ENCODE measurements around the gene INPP4B.

Gene INPP4B

DNA sequence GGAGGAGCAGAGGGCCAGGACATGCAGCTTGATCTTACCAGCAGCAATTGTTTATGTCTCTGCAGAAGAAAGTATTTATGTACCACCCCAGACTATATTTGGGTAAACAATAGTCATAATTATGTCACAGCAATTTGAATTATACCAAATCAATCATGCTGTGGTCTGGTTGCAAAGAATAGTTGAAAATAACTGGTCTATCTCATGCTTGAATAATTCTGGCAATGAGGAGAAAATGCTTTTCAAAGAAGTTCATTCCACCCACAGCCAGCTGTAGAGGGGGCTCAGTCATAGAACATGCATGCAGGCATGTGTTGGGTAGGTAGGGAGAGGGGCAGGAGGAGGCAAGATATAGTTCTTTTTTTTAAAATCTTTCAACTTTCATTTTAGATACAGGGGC, 810.5 kb downstream of the INPP4B start:
- no peak overlapping the region for H2BK5ac ChIP-seq (ENCODE audit: low read length)
- no peak for DNase-seq
- no peak overlapping the region for H3K56ac ChIP-seq (ENCODE audit: low read length)
- no peaks in the 10 kb centered on the region for H3K36me3 ChIP-seq (ENCODE audit: control insufficient read depth, insufficient read depth, low read length)
- no peak overlapping the region for H2AK5ac ChIP-seq (ENCODE audit: low read length)
- H3K4me2 ChIP-seq (ENCODE audit: low read length) = no peak overlapping the region
- no peak overlapping the region for H3K23ac ChIP-seq (ENCODE audit: low read length)
- H3K4me1 ChIP-seq (ENCODE audit: control insufficient read depth, low read depth, low read length) = no peaks in the 10 kb centered on the region
- H3K79me1 ChIP-seq (ENCODE audit: low read length) = no peaks in the 10 kb centered on the region
- no peaks in the 10 kb centered on the region for H3K27me3 ChIP-seq (ENCODE audit: insufficient read depth, low read length, poor library complexity)
- no peak overlapping the region for H4K5ac ChIP-seq (ENCODE audit: low read length)
- H3K9ac ChIP-seq (ENCODE audit: low read length) = no peak overlapping the region
- H3K4ac ChIP-seq (ENCODE audit: low read depth, low read length) = no peak overlapping the region
- no peak overlapping the region for H3K18ac ChIP-seq (ENCODE audit: low read length)
- H3K79me2 ChIP-seq (ENCODE audit: control insufficient read depth, insufficient read depth, low read length) = no peaks in the 10 kb centered on the region
- H4K8ac ChIP-seq (ENCODE audit: low read depth, low read length) = no peak overlapping the region
- H2BK120ac ChIP-seq (ENCODE audit: low read depth, low read length) = no peak overlapping the region
- no peak overlapping the region for H2BK15ac ChIP-seq (replicated peaks; ENCODE audit: low read depth)
- no peak overlapping the region for H3K4me3 ChIP-seq (ENCODE audit: low read length)
- no peak overlapping the region for H3K27ac ChIP-seq (ENCODE audit: low read depth, low read length)

DNA sequence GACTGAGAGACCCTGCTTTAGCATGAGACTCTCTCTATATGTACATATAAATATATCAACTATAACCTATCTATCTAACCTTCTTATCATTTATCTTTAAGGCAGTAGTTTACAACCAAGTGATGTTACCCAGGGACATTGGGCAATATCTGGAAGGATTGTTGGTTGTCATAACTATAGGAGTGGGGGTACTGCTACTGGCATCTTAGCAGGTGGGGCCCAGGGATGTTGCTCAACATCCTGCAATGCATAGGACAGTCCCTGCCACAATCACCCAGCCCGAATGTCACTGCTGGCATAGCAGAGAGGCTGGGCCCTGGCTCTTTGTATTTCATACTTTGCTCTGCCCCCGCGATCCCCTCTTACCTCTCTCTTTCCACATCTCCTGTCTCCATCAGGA, 812.0 kb downstream of the INPP4B start:
- no peak overlapping the region for H4K8ac ChIP-seq (ENCODE audit: low read depth, low read length)

DNA sequence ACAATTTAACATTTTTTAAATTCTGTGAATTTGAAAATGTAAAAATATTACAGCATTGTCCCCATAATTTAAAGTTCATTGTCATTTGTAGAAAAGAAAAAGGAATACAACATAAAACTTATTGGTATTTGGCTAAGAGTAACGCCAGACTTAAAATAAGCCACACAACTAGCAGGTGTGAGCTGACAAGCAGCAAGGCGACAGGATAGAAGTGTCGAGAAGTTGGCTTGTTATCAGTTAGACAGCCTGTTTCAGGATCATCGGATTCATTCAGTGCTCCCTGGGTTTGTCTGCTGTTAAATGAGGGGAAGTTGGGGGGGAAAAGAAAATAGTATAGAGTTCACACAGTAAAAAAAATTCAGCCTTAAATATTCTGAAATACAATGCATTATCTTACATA, 816.1 kb downstream of the INPP4B start:
- Histone ChIP-seq H4K8ac (ENCODE audit: low read depth, low read length) (no peak overlapping the region), H3K23ac (ENCODE audit: low read length) (no peak overlapping the region), H3K18ac (ENCODE audit: low read length) (no peak overlapping the region), H2BK15ac (replicated peaks; ENCODE audit: low read depth) (no peak overlapping the region), H4K5ac (ENCODE audit: low read length) (no peak overlapping the region), H2AK5ac (ENCODE audit: low read length) (no peak overlapping the region), H2BK120ac (ENCODE audit: low read depth, low read length) (no peak overlapping the region), H3K56ac (ENCODE audit: low read length) (no peak overlapping the region), H3K4me3 (ENCODE audit: low read length) (no peak overlapping the region), H3K27me3 (ENCODE audit: insufficient read depth, low read length, poor library complexity) (no peaks in the 10 kb centered on the region), H3K4me2 (ENCODE audit: low read length) (no peak overlapping the region), H2BK5ac (ENCODE audit: low read length) (no peak overlapping the region), H3K9ac (ENCODE audit: low read length) (no peak overlapping the region), H3K79me1 (ENCODE audit: low read length) (no peaks in the 10 kb centered on the region), H3K4ac (ENCODE audit: low read depth, low read length) (no peak overlapping the region), H3K27ac (ENCODE audit: low read depth, low read length) (no peak overlapping the region), H3K4me1 (ENCODE audit: control insufficient read depth, low read depth, low read length) (no peaks in the 10 kb centered on the region), H3K36me3 (ENCODE audit: control insufficient read depth, insufficient read depth, low read length) (no peaks in the 10 kb centered on the region), H3K79me2 (ENCODE audit: control insufficient read depth, insufficient read depth, low read length) (no peaks in the 10 kb centered on the region)
- no CpG with 5 or more reads among the region's 4 CpGs for WGBS (ENCODE audit: extremely low coverage, insufficient coverage, low lambda C conversion rate)
- no peak for DNase-seq

More for the DNA sequence above, 812.0 kb downstream of the INPP4B start:
- no peak overlapping the region for H3K4me3 ChIP-seq (ENCODE audit: low read length)
- no CpG with 5 or more reads among the region's 3 CpGs for WGBS (ENCODE audit: extremely low coverage, insufficient coverage, low lambda C conversion rate)
- H3K27me3 ChIP-seq (ENCODE audit: insufficient read depth, low read length, poor library complexity) = no peaks in the 10 kb centered on the region
- no peaks in the 10 kb centered on the region for H3K36me3 ChIP-seq (ENCODE audit: control insufficient read depth, insufficient read depth, low read length)
- H3K4me2 ChIP-seq (ENCODE audit: low read length) = no peak overlapping the region
- no peak overlapping the region for H3K23ac ChIP-seq (ENCODE audit: low read length)
- H3K79me2 ChIP-seq (ENCODE audit: control insufficient read depth, insufficient read depth, low read length) = no peaks in the 10 kb centered on the region
- no peak overlapping the region for H3K27ac ChIP-seq (ENCODE audit: low read depth, low read length)
- H2BK5ac ChIP-seq (ENCODE audit: low read length) = no peak overlapping the region
- no peak overlapping the region for H2BK120ac ChIP-seq (ENCODE audit: low read depth, low read length)
- H3K79me1 ChIP-seq (ENCODE audit: low read length) = no peaks in the 10 kb centered on the region
- no peaks in the 10 kb centered on the region for H3K4me1 ChIP-seq (ENCODE audit: control insufficient read depth, low read depth, low read length)
- no peak overlapping the region for H2AK5ac ChIP-seq (ENCODE audit: low read length)
- no peak overlapping the region for H3K56ac ChIP-seq (ENCODE audit: low read length)
- H3K4ac ChIP-seq (ENCODE audit: low read depth, low read length) = no peak overlapping the region
- no peak overlapping the region for H4K5ac ChIP-seq (ENCODE audit: low read length)
- H3K9ac ChIP-seq (ENCODE audit: low read length) = no peak overlapping the region
- DNase-seq = no peak
- no peak overlapping the region for H2BK15ac ChIP-seq (replicated peaks; ENCODE audit: low read depth)
- no peak overlapping the region for H3K18ac ChIP-seq (ENCODE audit: low read length)

DNA sequence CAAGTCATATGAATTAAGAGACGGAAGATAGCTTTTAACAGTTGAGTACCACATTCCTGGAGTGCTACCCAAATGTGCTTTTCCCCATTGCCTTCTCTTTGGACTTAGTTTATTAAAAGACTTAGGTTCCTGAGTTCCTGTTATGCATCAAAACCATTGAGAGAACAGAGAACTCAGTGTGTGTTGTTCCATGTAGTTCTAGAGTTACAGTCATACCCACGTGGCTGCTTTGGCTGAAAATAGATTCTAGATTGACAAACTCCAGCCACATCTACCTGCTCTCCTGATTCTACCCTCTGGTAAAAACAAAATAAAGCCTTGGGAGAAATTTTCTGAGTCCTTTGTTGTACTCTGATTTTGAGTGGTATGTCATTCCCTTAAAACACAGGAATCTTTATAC, 824.3 kb downstream of the INPP4B start:
- no peak overlapping the region for H2AK5ac ChIP-seq (ENCODE audit: low read length)
- no peak overlapping the region for H3K9ac ChIP-seq (ENCODE audit: low read length)
- no peaks in the 10 kb centered on the region for H3K27me3 ChIP-seq (ENCODE audit: insufficient read depth, low read length, poor library complexity)
- no peaks in the 10 kb centered on the region for H3K79me2 ChIP-seq (ENCODE audit: control insufficient read depth, insufficient read depth, low read length)
- H3K36me3 ChIP-seq (ENCODE audit: control insufficient read depth, insufficient read depth, low read length) = no peaks in the 10 kb centered on the region
- no peaks in the 10 kb centered on the region for H3K79me1 ChIP-seq (ENCODE audit: low read length)
- H2BK5ac ChIP-seq (ENCODE audit: low read length) = no peak overlapping the region
- no CpG with 5 or more reads among the region's 2 CpGs for WGBS (ENCODE audit: extremely low coverage, insufficient coverage, low lambda C conversion rate)
- H2BK120ac ChIP-seq (ENCODE audit: low read depth, low read length) = no peak overlapping the region
- H3K4me1 ChIP-seq (ENCODE audit: control insufficient read depth, low read depth, low read length) = no peaks in the 10 kb centered on the region
- no peak overlapping the region for H4K5ac ChIP-seq (ENCODE audit: low read length)
- no peak for DNase-seq
- H3K4me2 ChIP-seq (ENCODE audit: low read length) = no peak overlapping the region
- no peak overlapping the region for H3K56ac ChIP-seq (ENCODE audit: low read length)
- no peak overlapping the region for H3K18ac ChIP-seq (ENCODE audit: low read length)
- no peak overlapping the region for H4K8ac ChIP-seq (ENCODE audit: low read depth, low read length)
- no peak overlapping the region for H3K4me3 ChIP-seq (ENCODE audit: low read length)
- no peak overlapping the region for H3K4ac ChIP-seq (ENCODE audit: low read depth, low read length)
- no peak overlapping the region for H3K27ac ChIP-seq (ENCODE audit: low read depth, low read length)
- H2BK15ac ChIP-seq (replicated peaks; ENCODE audit: low read depth) = no peak overlapping the region
- no peak overlapping the region for H3K23ac ChIP-seq (ENCODE audit: low read length)

DNA sequence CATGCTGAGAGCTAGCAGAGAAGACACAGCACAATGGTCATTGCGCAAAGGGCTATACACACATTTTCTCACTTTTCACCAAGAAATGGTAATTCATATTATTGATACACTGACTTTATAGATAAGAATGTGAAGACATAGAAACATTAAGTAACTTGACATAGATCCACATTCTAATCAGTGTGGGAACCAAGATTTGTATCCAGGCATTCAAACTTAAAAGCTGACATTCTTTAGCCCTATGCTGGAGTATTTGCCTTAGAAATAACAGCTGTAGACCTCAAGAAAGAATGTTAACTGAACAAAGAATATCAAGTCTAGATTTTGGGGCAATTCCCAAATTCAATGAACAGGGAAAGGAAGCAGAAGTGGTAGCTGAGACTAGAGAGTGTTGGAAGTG, 824.9 kb downstream of the INPP4B start:
- H3K9ac ChIP-seq (ENCODE audit: low read length) = no peak overlapping the region
- no peak overlapping the region for H3K56ac ChIP-seq (ENCODE audit: low read length)
- WGBS (ENCODE audit: extremely low coverage, insufficient coverage, low lambda C conversion rate) = no CpG with 5 or more reads among the region's 1 CpG
- no peaks in the 10 kb centered on the region for H3K79me1 ChIP-seq (ENCODE audit: low read length)
- H3K4me3 ChIP-seq (ENCODE audit: low read length) = no peak overlapping the region
- no peak for DNase-seq
- H3K79me2 ChIP-seq (ENCODE audit: control insufficient read depth, insufficient read depth, low read length) = no peaks in the 10 kb centered on the region
- no peaks in the 10 kb centered on the region for H3K36me3 ChIP-seq (ENCODE audit: control insufficient read depth, insufficient read depth, low read length)
- no peak overlapping the region for H2AK5ac ChIP-seq (ENCODE audit: low read length)
- no peaks in the 10 kb centered on the region for H3K27me3 ChIP-seq (ENCODE audit: insufficient read depth, low read length, poor library complexity)
- no peak overlapping the region for H3K23ac ChIP-seq (ENCODE audit: low read length)
- no peak overlapping the region for H3K4ac ChIP-seq (ENCODE audit: low read depth, low read length)
- no peak overlapping the region for H2BK120ac ChIP-seq (ENCODE audit: low read depth, low read length)
- no peak overlapping the region for H3K27ac ChIP-seq (ENCODE audit: low read depth, low read length)
- H2BK15ac ChIP-seq (replicated peaks; ENCODE audit: low read depth) = no peak overlapping the region
- no peak overlapping the region for H4K5ac ChIP-seq (ENCODE audit: low read length)
- H3K18ac ChIP-seq (ENCODE audit: low read length) = no peak overlapping the region
- no peaks in the 10 kb centered on the region for H3K4me1 ChIP-seq (ENCODE audit: control insufficient read depth, low read depth, low read length)
- no peak overlapping the region for H3K4me2 ChIP-seq (ENCODE audit: low read length)
- H4K8ac ChIP-seq (ENCODE audit: low read depth, low read length) = no peak overlapping the region
- H2BK5ac ChIP-seq (ENCODE audit: low read length) = no peak overlapping the region

DNA sequence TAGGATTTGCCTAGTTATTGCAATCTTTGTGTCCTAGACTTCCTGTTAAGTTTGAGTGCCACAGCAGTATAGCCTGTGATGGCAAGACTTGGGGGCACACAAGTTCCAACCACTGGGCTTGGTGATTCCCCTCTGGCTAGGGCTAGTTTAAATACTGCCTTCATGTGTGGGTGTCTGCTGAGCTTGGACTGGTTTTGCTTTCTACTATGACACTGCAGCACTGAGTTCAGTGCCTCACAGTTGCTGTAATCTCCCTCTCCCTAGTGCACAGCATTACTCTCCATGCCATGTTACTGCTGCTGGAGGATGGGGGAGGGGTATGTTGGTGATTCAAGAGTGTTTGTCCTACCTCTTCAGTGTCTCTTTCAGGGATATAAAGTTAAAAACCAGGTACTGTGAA, 830.1 kb downstream of the INPP4B start:
- no peak overlapping the region for H2BK15ac ChIP-seq (replicated peaks; ENCODE audit: low read depth)
- H3K4me1 ChIP-seq (ENCODE audit: control insufficient read depth, low read depth, low read length) = no peaks in the 10 kb centered on the region
- no peak for DNase-seq
- H3K36me3 ChIP-seq (ENCODE audit: control insufficient read depth, insufficient read depth, low read length) = no peaks in the 10 kb centered on the region
- H3K18ac ChIP-seq (ENCODE audit: low read length) = no peak overlapping the region
- no peaks in the 10 kb centered on the region for H3K27me3 ChIP-seq (ENCODE audit: insufficient read depth, low read length, poor library complexity)
- H2AK5ac ChIP-seq (ENCODE audit: low read length) = no peak overlapping the region
- H3K9ac ChIP-seq (ENCODE audit: low read length) = no peak overlapping the region
- H3K27ac ChIP-seq (ENCODE audit: low read depth, low read length) = no peak overlapping the region
- H4K5ac ChIP-seq (ENCODE audit: low read length) = no peak overlapping the region
- H3K4ac ChIP-seq (ENCODE audit: low read depth, low read length) = no peak overlapping the region
- H2BK5ac ChIP-seq (ENCODE audit: low read length) = no peak overlapping the region
- H4K8ac ChIP-seq (ENCODE audit: low read depth, low read length) = no peak overlapping the region
- H2BK120ac ChIP-seq (ENCODE audit: low read depth, low read length) = no peak overlapping the region
- no peak overlapping the region for H3K56ac ChIP-seq (ENCODE audit: low read length)
- H3K23ac ChIP-seq (ENCODE audit: low read length) = no peak overlapping the region
- H3K4me2 ChIP-seq (ENCODE audit: low read length) = no peak overlapping the region
- no peaks in the 10 kb centered on the region for H3K79me2 ChIP-seq (ENCODE audit: control insufficient read depth, insufficient read depth, low read length)
- no peaks in the 10 kb centered on the region for H3K79me1 ChIP-seq (ENCODE audit: low read length)
- H3K4me3 ChIP-seq (ENCODE audit: low read length) = no peak overlapping the region
